ENCODE results near the gene MYLIP. TPM values are rescaled to one million over a fixed set of nuclear protein-coding genes. Genes with fewer than 3 reads are reported as not detected.

The MYLIP gene
- total RNA-seq, 1 experiment from 2014 or later = 48.1 TPM

DNA sequence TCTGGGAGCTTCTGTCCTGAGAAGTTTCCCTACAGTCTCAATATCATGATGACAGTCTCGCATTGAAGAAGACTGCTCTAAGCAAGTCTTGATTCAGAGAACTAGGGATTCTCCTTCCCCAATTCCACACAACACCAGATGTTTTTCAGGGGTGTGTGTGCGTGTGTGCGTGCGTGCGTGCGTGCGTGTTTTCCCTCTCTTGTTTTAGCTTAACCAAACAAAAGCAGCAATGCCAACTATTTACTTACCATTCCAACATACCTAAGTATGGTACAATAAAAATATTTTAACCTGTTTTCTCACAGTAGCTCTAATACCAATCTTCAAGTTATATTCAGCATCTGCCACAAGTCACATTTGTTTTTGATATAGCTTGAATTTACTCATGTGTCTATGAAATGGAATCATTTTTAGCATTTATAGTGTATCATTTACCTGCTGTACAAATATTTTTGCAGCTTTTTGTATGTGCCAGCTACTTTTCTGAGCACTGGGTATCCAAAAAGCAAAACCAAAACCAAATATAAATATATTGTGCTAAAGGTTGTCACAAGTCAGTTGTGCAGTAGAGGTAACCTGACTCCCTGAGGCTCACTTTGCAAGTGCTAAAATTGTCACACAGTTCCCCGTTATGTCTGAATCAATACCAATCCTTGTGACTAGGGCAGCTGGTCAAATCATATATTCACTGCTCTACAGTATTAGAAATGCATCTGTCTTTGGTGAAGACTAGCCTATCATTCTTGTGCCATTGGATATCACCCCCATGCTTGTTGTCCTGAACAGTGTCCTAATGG lies 21.7 kb upstream of the MYLIP start:
- Mint-ChIP-seq H3K4me1 (ENCODE audit: low read depth, unreplicated experiment) (peaks cover 13% of the 10 kb centered on the region), H3K36me3 (ENCODE audit: insufficient read depth, unreplicated experiment) (no peaks in the 10 kb centered on the region), H3K27me3 (ENCODE audit: insufficient read depth, unreplicated experiment) (no peaks in the 10 kb centered on the region), H3K4me3 (ENCODE audit: unreplicated experiment) (no peak overlapping the region), H3K9me3 (ENCODE audit: unreplicated experiment) (no peaks in the 10 kb centered on the region), H3K27ac (ENCODE audit: unreplicated experiment) (no peak overlapping the region)
- TF ChIP-seq, protein P1, sequence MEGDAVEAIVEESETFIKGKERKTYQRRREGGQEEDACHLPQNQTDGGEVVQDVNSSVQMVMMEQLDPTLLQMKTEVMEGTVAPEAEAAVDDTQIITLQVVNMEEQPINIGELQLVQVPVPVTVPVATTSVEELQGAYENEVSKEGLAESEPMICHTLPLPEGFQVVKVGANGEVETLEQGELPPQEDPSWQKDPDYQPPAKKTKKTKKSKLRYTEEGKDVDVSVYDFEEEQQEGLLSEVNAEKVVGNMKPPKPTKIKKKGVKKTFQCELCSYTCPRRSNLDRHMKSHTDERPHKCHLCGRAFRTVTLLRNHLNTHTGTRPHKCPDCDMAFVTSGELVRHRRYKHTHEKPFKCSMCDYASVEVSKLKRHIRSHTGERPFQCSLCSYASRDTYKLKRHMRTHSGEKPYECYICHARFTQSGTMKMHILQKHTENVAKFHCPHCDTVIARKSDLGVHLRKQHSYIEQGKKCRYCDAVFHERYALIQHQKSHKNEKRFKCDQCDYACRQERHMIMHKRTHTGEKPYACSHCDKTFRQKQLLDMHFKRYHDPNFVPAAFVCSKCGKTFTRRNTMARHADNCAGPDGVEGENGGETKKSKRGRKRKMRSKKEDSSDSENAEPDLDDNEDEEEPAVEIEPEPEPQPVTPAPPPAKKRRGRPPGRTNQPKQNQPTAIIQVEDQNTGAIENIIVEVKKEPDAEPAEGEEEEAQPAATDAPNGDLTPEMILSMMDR (IDR thresholded peaks at IDR 0.05; ENCODE audit: insufficient read depth in 1 of 2, low read depth in 1 of 2, low read length in 1 of 2, severe bottlenecking in 1 of 2, unreplicated experiment in 1 of 2) = no peak
- ChIA-PET POLR2A (interaction anchor here (0.5 to 0.9 kb wide), 2 partner anchors 22 to 1493 kb away, joined by 4 to 12 read pairs; partner anchors contain the start of genes FAM8A1 and MYLIP), CTCF (no interaction called here)
- Histone ChIP-seq H3K27me3 (replicated peaks; ENCODE audit: control insufficient read depth, insufficient read depth, low read length) (no peaks in the 10 kb centered on the region), H3K4me1 (peaks cover 60% of the 10 kb centered on the region), H3K4me3 (ENCODE audit: low read depth, low read length) (no peak overlapping the region), H3K36me3 (ENCODE audit: control insufficient read depth, insufficient read depth, low read length) (no peaks in the 10 kb centered on the region), H3K9me3 (no peaks in the 10 kb centered on the region)
- intact Hi-C loops (cut with micrococcal nuclease; ENCODE audit: unreplicated experiment) = no loop called here
- peak; percentile 24 to 58 for DNase-seq
- BruUV-seq (replicated peaks) = no TSS peak

DNA sequence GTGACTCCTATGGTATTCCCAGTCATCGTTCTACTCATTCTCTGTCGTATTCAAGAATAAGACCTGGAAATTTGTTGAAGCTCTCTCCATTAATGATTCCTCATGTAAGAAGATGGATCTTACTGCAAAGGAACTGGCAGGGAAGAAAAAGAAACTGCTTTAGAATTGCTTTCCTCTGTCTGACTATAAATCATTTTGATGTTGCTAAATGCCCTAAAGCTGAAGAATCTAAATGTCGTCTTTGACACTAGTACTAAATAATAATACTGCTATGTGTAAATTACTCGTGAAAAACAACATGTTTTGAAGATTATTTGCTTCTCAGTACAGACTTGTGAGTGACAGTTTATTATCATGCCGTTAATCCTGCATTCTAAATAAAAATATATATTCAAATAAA lies 20.5 kb upstream of the MYLIP start:
- POLR2A ChIA-PET = no interaction called here
- Mint-ChIP-seq H3K4me3 (ENCODE audit: unreplicated experiment) (no peak overlapping the region), H3K4me1 (ENCODE audit: low read depth, unreplicated experiment) (peaks cover 13% of the 10 kb centered on the region)

GRCh38 chr6:16108921-16109658 lies 19.8 kb upstream of the MYLIP start:
- peak overlapping the region; percentile 2 for H3K27ac Mint-ChIP-seq (ENCODE audit: unreplicated experiment)
- TF ChIP-seq, protein P1 (IDR thresholded peaks at IDR 0.05; ENCODE audit: insufficient read depth in 1 of 2, low read depth in 1 of 2, low read length in 1 of 2, severe bottlenecking in 1 of 2, unreplicated experiment in 1 of 2) = no peak
- Histone ChIP-seq H3K4me1 (peaks cover 43% of the 10 kb centered on the region), H3K9me3 (no peaks in the 10 kb centered on the region), H3K36me3 (ENCODE audit: control insufficient read depth, insufficient read depth, low read length) (no peaks in the 10 kb centered on the region), H3K4me3 (ENCODE audit: low read depth, low read length) (no peak overlapping the region), H3K27me3 (replicated peaks; ENCODE audit: control insufficient read depth, insufficient read depth, low read length) (no peaks in the 10 kb centered on the region)
- DNase-seq = no peak
- peaks cover 13% of the 10 kb centered on the region for H3K4me1 Mint-ChIP-seq (ENCODE audit: low read depth, unreplicated experiment)
- ChIA-PET POLR2A (no interaction called here), CTCF (no interaction called here)
- no TSS peak for BruUV-seq (replicated peaks)
- intact Hi-C loops (cut with micrococcal nuclease; ENCODE audit: unreplicated experiment) = no loop called here
- no peaks in the 10 kb centered on the region for H3K36me3 Mint-ChIP-seq (ENCODE audit: insufficient read depth, unreplicated experiment)
- H3K27me3 Mint-ChIP-seq (ENCODE audit: insufficient read depth, unreplicated experiment) = no peaks in the 10 kb centered on the region
- H3K9me3 Mint-ChIP-seq (ENCODE audit: unreplicated experiment) = no peaks in the 10 kb centered on the region
- no peak overlapping the region for H3K4me3 Mint-ChIP-seq (ENCODE audit: unreplicated experiment)

More for the DNA sequence above, 20.5 kb upstream of the MYLIP start:
- Histone ChIP-seq H3K27me3 (replicated peaks; ENCODE audit: control insufficient read depth, insufficient read depth, low read length) (no peaks in the 10 kb centered on the region), H3K9me3 (no peaks in the 10 kb centered on the region), H3K36me3 (ENCODE audit: control insufficient read depth, insufficient read depth, low read length) (no peaks in the 10 kb centered on the region), H3K4me3 (ENCODE audit: low read depth, low read length) (no peak overlapping the region), H3K4me1 (peaks cover 47% of the 10 kb centered on the region)
- Mint-ChIP-seq H3K27ac (ENCODE audit: unreplicated experiment) (no peak overlapping the region), H3K9me3 (ENCODE audit: unreplicated experiment) (no peaks in the 10 kb centered on the region), H3K27me3 (ENCODE audit: insufficient read depth, unreplicated experiment) (no peaks in the 10 kb centered on the region), H3K36me3 (ENCODE audit: insufficient read depth, unreplicated experiment) (no peaks in the 10 kb centered on the region)
- no TSS peak for BruUV-seq (replicated peaks)
- TF ChIP-seq, protein P1 (IDR thresholded peaks at IDR 0.05; ENCODE audit: insufficient read depth in 1 of 2, low read depth in 1 of 2, low read length in 1 of 2, severe bottlenecking in 1 of 2, unreplicated experiment in 1 of 2) = no peak
- no peak for DNase-seq
- intact Hi-C loops (cut with micrococcal nuclease; ENCODE audit: unreplicated experiment) = no loop called here
- CTCF ChIA-PET = no interaction called here
